ENCODE data around the gene CHURC1. TPM values are rescaled to one million over a fixed set of nuclear protein-coding genes. Genes with fewer than 3 reads are reported as not detected.

Gene CHURC1
- total and polyA plus RNA-seq, 11 donors = 51.0 to 106 (median 72.3) TPM

DNA sequence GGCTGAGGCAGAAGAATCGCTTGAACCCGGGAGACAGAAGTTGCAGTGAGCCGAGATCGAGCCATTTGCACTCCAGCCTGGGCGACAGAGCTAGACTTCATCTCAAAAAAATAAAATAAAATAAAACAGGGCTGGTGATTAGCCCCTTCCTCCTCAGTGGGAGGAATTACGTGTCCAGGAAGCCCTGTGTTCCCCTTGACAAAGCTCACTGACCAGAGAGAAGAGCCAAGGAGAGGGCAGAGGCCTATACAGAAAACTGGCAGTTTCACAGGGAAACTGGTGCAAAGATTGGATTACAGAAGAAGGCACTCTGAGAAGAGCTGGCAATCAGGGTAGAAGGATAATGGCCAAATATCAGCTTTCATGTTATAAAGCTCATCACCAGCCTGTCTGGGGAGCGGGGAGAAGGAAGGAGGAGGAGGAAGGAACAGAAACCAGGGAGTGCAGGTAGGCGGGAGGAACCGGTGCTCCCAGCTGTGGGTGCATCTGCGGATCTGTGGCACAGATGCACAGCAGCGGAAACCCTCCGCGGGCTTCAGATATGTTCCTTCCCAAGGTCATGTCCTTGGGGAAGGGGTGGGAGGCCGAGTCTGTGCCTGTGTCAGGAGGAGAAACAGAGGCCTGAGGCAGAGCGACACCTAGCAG lies 51.2 kb downstream of the CHURC1 start:
- Histone ChIP-seq H3K9me3 (no peaks in the 10 kb centered on the region), H3K4me1 (peaks cover 0 to 13% (median 2%) of the 10 kb centered on the region in 12 donors), H3K27ac (no peak overlapping the region), H3K27me3 (no peaks in the 10 kb centered on the region), H3K36me3 (no peaks in the 10 kb centered on the region), H3K4me3 (no peak overlapping the region)
- TF ChIP-seq POLR2A (IDR thresholded peaks at IDR 0.05) = no peak
- TF ChIP-seq, protein P1, sequence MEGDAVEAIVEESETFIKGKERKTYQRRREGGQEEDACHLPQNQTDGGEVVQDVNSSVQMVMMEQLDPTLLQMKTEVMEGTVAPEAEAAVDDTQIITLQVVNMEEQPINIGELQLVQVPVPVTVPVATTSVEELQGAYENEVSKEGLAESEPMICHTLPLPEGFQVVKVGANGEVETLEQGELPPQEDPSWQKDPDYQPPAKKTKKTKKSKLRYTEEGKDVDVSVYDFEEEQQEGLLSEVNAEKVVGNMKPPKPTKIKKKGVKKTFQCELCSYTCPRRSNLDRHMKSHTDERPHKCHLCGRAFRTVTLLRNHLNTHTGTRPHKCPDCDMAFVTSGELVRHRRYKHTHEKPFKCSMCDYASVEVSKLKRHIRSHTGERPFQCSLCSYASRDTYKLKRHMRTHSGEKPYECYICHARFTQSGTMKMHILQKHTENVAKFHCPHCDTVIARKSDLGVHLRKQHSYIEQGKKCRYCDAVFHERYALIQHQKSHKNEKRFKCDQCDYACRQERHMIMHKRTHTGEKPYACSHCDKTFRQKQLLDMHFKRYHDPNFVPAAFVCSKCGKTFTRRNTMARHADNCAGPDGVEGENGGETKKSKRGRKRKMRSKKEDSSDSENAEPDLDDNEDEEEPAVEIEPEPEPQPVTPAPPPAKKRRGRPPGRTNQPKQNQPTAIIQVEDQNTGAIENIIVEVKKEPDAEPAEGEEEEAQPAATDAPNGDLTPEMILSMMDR (IDR thresholded peaks at IDR 0.05) = no peak
- intact Hi-C loops (cut with DNase I) = no loop called here
- ATAC-seq (no peak), DNase-seq (no peak)
- WGBS, 4 donors = 87 to 92% (median 88%) methylated on average over 15 of the region's 15 CpGs

DNA sequence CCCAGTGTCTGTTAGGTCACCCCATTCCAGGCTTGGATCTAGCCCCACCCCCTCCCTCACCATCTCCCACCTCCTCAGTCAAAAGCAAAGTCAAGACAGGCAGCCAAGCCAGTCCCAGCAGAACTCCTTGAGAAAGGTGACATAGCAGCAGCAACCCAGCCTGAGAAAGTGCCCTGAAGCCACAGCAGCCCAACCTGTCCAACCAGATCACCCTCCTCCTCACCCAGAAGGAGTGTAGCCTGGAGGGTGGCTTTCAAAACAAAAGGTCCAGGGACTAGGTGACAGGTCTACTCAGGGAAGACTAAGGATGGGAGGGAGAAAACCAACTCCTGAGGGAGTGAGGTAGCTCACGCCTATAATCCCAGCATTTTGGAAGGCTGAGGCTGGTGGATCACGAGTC lies 52.7 kb downstream of the CHURC1 start:
- H3K36me3 ChIP-seq = no peaks in the 10 kb centered on the region
- no peaks in the 10 kb centered on the region for H3K9me3 ChIP-seq
- intact Hi-C loops (cut with DNase I) = no loop called here
- 50 to 97% (median 94%) methylated on average over 2 of the region's 2 CpGs for WGBS, 4 donors
- H3K27me3 ChIP-seq = no peaks in the 10 kb centered on the region
- peaks cover 0 to 17% (median 7%) of the 10 kb centered on the region in 12 donors for H3K4me1 ChIP-seq
- DNase-seq (no peak), ATAC-seq (no peak)
- no peak overlapping the region for H3K27ac ChIP-seq
- no peak overlapping the region for H3K4me3 ChIP-seq
- TF ChIP-seq POLR2A (IDR thresholded peaks at IDR 0.05) = no peak
- TF ChIP-seq, protein P1 (IDR thresholded peaks at IDR 0.05) = no peak

DNA sequence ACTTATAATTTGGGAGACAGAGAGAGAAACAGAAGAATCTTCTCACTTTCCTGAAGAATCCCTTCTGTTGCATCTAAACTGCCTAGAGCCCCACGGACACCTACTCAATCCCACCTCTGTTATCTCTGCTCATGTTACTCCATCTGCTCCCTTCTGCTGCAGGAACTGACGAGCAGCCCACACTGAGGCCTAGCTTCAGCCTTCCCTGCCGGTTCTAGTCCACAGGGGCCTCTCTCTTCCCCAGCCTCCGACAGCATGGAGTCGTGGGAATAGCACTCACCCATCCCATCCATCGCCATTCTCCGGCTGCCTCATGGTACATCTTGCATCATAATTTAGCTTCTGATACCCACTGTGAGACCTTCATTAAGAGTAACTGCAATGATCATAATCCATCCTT lies 53.9 kb downstream of the CHURC1 start:
- Histone ChIP-seq H3K27ac (no peak overlapping the region), H3K4me3 (no peak overlapping the region), H3K36me3 (no peaks in the 10 kb centered on the region), H3K27me3 (no peaks in the 10 kb centered on the region), H3K4me1 (peaks cover 0 to 22% (median 9%) of the 10 kb centered on the region in 12 donors), H3K9me3 (no peaks in the 10 kb centered on the region)
- TF ChIP-seq POLR2A (IDR thresholded peaks at IDR 0.05) = no peak
- TF ChIP-seq, protein P1 (IDR thresholded peaks at IDR 0.05) = no peak
- no peak for ATAC-seq
- 87 to 90% (median 88%) methylated on average over 7 of the region's 7 CpGs for WGBS, 4 donors
- intact Hi-C loops (cut with DNase I) = no loop called here
- no peak for DNase-seq

DNA sequence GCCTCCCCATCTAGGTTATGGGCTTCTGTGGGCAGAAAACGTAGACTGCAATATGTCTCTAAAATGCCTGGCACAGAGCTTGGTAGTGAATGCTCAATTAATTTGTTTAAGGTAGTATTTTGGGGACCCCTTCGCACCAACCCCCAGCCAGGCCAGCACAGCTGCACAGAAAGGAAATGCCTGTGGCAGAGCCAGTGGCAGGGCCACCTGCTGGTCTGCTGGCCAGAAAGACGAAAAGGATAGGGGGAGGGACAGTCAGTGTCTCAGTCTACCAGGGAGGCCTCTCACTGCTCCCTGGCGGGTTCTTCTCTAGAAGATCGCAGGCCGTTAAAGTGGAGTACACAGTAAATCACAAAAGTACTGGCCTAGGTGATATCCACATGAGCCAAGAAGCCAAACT lies 54.4 kb downstream of the CHURC1 start:
- Histone ChIP-seq H3K27ac (no peak overlapping the region), H3K9me3 (no peaks in the 10 kb centered on the region), H3K4me1 (peaks cover 0 to 22% (median 9%) of the 10 kb centered on the region in 12 donors), H3K36me3 (no peaks in the 10 kb centered on the region), H3K27me3 (no peaks in the 10 kb centered on the region), H3K4me3 (no peak overlapping the region)
- WGBS, 4 donors = 79 to 90% (median 87%) methylated on average over 6 of the region's 6 CpGs
- DNase-seq (no peak), ATAC-seq (no peak)
- TF ChIP-seq, protein P1 (IDR thresholded peaks at IDR 0.05) = no peak
- no peak for TF ChIP-seq POLR2A (IDR thresholded peaks at IDR 0.05)
- intact Hi-C loops (cut with DNase I) = no loop called here
